ENCODE data around the gene POLR1B. TPM values are rescaled to one million over a fixed set of nuclear protein-coding genes. Genes with fewer than 3 reads are reported as not detected.
A peak's percentile ranks its signal among the peaks of the same experiment; 100 is the strongest.

Gene POLR1B
- total and polyA plus RNA-seq, 7 experiments from 2014 or later, result 10.1 to 41.8 (median 25.2) TPM

DNA sequence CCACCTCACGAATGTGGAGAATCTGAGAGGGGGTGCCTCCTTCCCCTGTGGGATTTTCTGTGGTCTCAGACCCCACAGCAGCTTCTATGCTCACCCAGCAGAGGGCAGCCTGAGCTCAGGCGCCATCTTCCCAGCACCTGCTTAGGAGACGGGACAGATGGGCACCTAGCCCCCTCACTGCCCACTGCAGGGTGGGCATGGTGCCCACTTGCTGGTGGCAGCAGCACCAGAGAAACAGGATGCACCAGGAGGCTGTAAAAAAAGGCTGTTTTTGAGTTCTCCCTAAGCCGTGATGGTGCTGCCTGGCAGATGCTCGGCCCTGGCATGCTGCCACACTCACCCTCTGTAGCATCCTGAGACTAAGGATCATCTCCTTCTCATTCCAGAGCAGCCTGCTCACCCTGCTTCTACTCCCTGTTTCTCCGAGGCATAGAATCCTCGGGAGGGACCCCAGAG is 84.4 kb downstream of the POLR1B start:
- intact Hi-C loops (cut with micrococcal nuclease), result loop anchor here (1.0 to 5.0 kb wide), 7 partner anchors 19 to 144 kb away; partner anchors contain the start of genes SLC20A1 (in 2 of the 2), CHCHD5 (in 1 of the 2) and TTL (in 1 of the 2)
- peaks cover 49 to 64% of the 10 kb centered on the region in 2 donors for H3K4me1 ChIP-seq (ENCODE audit: control insufficient read depth in 2 of 2, insufficient read depth in 2 of 2, low read length in 2 of 2)
- no peaks in the 10 kb centered on the region for H3K36me3 ChIP-seq (ENCODE audit: control insufficient read depth in 2 of 3, insufficient read depth in 3 of 3, low read length in 3 of 3)
- H3K9me3 ChIP-seq (ENCODE audit: control insufficient read depth in 2 of 3, low read length in 3 of 3), result no peaks in the 10 kb centered on the region
- H3K27me3 ChIP-seq (ENCODE audit: control insufficient read depth in 2 of 2, insufficient read depth in 2 of 2, low read length in 2 of 2), result no peaks in the 10 kb centered on the region
- POLR2A ChIA-PET, result interaction anchor here (0.8 to 15.0 kb wide), 9 partner anchors 9 to 63 kb away, joined by 3 to 418 read pairs (median 8); partner anchors contain the start of genes CHCHD5 and SLC20A1
- Mint-ChIP-seq H3K4me1 (peaks cover 34 to 88% (median 55%) of the 10 kb centered on the region in 7 donors), H3K4me3 (peak overlapping the region; percentile 47 to 81 (median 72)), H3K27ac (peak overlapping the region in 8 of 9 donors; percentile 80 to 99 (median 94)), H3K27me3 (no peaks in the 10 kb centered on the region), H3K36me3 (peaks cover 0 to 3% (median 0%) of the 10 kb centered on the region in 5 donors), H3K9me3 (no peaks in the 10 kb centered on the region)
- CTCF ChIA-PET, result interaction anchor here (0.9 to 12.5 kb wide), 17 partner anchors 9 to 125 kb away, joined by 3 to 183 read pairs (median 8); partner anchors contain the start of gene SLC20A1
- peak overlapping the region; percentile 61 for H3K4me3 ChIP-seq (ENCODE audit: low read length)
- ATAC-seq (peak; percentile 70), DNase-seq (peak; percentile 47 to 81 (median 67))
- peak overlapping the region; percentile 29 for H3K27ac ChIP-seq (ENCODE audit: low read depth, low read length)

Other genes starting within 250 kb of the POLR1B start
- gene RGPD8, start 108.8 kb upstream of the POLR1B start, total RNA-seq, result 10 to 100 TPM in 4 of 5 experiments, 1 to 10 TPM in 1; 8.5 to 50.6 (median 28.0) TPM
- 1 to 10 TPM; 3.6 to 5.7 TPM for gene RGPD8, start 108.8 kb upstream of the POLR1B start, polyA plus RNA-seq
- gene TTL, start 60.3 kb upstream of the POLR1B start, total RNA-seq, result 10 to 100 TPM; 13.3 to 31.0 (median 14.8) TPM
- 1 to 10 TPM; 1.1 to 1.3 TPM for gene TTL, start 60.3 kb upstream of the POLR1B start, polyA plus RNA-seq
- gene CHCHD5, start 42.1 kb downstream of the POLR1B start, total RNA-seq, result 10 to 100 TPM; 17.4 to 31.9 (median 21.1) TPM
- gene CHCHD5, start 42.1 kb downstream of the POLR1B start, polyA plus RNA-seq, result 10 to 100 TPM; 35.3 to 67.3 TPM
- 100 to 1,000 TPM in 3 of 5 experiments, 10 to 100 TPM in 2; 94.4 to 164 (median 120) TPM for gene SLC20A1, start 103.5 kb downstream of the POLR1B start, total RNA-seq
- 10 to 100 TPM; 32.8 to 39.3 TPM for gene SLC20A1, start 103.5 kb downstream of the POLR1B start, polyA plus RNA-seq
- under 1 TPM in 1 of 5 experiments, not detected in 4; 0.56 TPM for gene NT5DC4, start 178.6 kb downstream of the POLR1B start, total RNA-seq
- not detected for gene NT5DC4, start 178.6 kb downstream of the POLR1B start, polyA plus RNA-seq
- gene CKAP2L, start 222.1 kb downstream of the POLR1B start, total RNA-seq, result 10 to 100 TPM in 1 of 5 experiments, 1 to 10 TPM in 1, under 1 TPM in 1, not detected in 2; 0.69 to 36.2 (median 2.4) TPM
- gene CKAP2L, start 222.1 kb downstream of the POLR1B start, polyA plus RNA-seq, result not detected
- gene IL1A, start 242.0 kb downstream of the POLR1B start, total RNA-seq, result 1 to 10 TPM in 2 of 5 experiments, under 1 TPM in 2, not detected in 1; 0.22 to 4.3 (median 1.0) TPM
- not detected for gene IL1A, start 242.0 kb downstream of the POLR1B start, polyA plus RNA-seq

All from naive thymus-derived CD4-positive, alpha-beta T cell (primary cell).